NCI-H446 (cell line): ENCODE measurements around the gene KRTAP19-3.
"Not testable (repeated sequence)": the region's sequence is repeated elsewhere in the genome, so short reads cannot be mapped to it uniquely, and the experiment has no call there.

Experiments used
- DNase-seq, 2 experiments: peaks; one replicate each; lab custom pipeline; 2025; lab: John Stamatoyannopoulos, UW

Gene KRTAP19-3

GRCh38 chr21:30491963-30492428 is at the start of gene KRTAP19-3:
TSS of gene KRTAP19-3 (minus strand) at chr21:30492013. CDS start at chr21:30491957, 56 bp downstream.
- DNase-seq: no peak

DNA sequence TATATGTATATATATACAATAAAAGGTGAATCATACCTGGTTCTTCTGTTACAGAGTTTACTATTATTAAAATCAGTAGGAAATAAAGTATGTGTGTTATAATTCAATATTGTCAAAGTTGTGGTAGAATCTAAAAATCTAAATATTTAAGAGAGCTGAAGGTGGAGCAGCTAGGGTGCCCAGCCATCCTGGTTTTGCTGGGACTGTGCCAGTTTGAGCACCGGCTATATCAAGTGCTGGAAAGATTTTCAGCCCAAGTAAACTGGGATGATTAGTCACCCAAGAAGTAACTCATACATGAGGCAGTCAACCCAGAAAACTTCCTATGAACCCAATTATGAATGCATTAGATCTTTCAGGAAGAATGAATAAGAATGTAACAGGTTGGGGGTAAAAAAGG is 27.1 kb upstream of the KRTAP19-3 start:
- DNase-seq: no peak

DNA sequence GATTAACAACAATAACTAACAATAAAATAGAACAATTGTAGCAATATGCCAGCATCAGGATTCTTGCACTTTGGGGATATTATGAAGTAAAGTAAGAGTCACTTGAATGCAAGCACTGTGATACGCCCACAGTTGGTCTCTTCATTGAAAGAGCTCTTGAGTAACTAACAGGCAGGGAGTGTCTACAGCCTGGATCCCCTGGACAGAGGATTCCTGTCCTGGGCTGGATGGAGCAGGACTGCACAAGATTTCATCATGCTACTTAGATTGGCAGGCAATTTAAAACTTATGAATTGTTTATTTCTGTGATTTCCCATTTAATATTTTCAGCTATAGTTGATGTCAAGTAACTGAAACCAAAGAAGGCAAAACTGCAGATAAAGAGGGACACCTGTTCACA is 23.9 kb upstream of the KRTAP19-3 start:
- no peak for DNase-seq

DNA sequence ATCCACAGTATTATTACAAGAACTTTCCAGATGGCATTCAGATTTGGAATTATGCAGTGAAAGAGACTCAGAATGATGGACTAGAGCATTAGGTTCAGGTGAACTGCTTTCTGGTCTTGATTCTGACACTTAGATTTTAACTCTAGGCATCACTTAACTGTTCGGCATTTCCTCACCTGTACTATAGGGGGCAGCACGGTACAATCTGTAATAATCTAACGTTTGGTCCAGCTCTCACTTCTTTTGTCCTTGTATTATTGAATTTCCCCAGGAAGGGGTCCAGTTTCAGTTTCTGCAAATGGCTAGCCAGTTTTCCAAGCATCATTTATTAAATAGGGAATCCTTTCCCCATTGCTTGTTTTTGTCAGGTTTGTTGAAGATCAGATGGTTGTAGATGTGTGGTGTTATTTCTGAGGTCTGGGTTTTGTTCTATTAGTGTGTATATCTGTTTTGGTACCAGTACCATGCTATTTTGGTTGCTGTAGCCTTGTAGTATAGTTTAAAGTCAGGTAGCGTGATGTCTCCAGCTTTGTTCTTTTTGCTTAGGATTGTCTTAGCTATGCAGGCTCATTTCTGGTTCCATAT is 13.9 kb upstream of the KRTAP19-3 start:
- DNase-seq: not testable (repeated sequence)

- DNase-seq: no peak
Observed at GRCh38 chr21:30502041-30502440, 10.2 kb upstream of the KRTAP19-3 start, which contains the start of gene KRTAP19-5. TSS of gene KRTAP19-5 (minus strand) at chr21:30502141. CDS start at chr21:30502090, 51 bp downstream.

DNA sequence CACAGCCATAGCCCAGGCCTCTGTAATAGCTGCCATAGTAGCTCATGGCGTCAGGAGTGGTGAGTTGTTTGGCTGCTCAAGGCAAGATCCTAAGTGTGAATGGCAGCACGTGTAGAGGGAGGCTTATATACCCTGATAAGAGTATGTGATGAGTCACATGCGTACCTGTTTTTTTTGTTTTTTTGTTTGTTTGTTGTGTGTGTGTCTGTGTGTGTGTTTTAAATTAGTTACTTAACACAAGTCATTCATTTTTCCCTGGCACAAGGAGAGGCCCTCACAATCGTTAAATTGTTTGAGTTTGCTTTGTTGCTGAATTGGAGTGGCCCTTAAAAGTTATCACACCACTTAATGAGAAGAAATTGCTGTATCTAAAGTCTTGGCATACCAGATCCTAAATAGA is 5.3 kb upstream of the KRTAP19-3 start, which contains the start of gene KRTAP19-4:
KRTAP19-4 (minus strand) TSS at position 101 of the 400 bp plus-strand sequence; CDS start at position 46, 55 bp downstream.
- DNase-seq: no peak

GRCh38 chr21:30487336-30487735 is 4.5 kb downstream of the KRTAP19-3 start, which contains the start of gene KRTAP19-2:
TSS of gene KRTAP19-2 (minus strand) at chr21:30487436. CDS start at chr21:30487348, 88 bp downstream.
- no peak for DNase-seq

DNA sequence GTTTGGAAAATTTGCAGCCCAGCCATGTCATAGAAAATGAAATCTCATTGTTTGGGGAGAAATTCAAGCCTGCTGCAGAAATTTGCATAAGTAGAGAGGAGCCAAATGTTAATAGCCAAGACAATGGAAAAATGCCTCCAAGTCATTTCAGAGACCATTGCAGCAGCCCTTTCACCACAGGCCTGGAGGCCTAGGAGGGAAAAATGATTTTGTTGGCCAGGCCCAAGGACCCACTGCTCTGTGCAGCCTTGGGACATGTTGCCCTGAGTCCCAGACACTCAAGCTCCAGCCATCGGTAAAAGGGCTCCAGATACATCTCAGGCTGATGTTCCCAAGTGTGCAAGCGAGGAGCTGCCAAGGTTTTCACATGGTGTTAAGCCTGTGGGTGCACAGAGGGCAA is 5.6 kb downstream of the KRTAP19-3 start:
- no peak for DNase-seq

DNA sequence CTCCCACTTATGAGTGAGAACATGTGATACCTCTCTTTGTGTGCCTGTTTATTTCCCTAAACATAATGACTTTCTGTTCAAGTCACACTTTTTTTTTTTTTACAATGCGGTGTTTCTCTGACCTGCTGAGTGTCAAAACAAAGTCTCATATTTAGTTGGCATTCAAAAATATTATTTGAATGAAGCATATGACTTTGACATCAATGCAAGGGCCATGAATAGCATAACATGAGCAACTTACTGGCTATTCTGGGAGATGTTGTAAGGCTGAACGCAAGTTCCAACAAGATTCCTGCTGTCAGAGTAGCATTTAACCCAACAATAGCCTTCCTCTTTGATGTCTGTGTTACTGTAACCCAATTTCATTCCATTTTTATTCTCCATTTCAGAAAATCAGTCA is 9.7 kb downstream of the KRTAP19-3 start:
- DNase-seq: no peak

DNA sequence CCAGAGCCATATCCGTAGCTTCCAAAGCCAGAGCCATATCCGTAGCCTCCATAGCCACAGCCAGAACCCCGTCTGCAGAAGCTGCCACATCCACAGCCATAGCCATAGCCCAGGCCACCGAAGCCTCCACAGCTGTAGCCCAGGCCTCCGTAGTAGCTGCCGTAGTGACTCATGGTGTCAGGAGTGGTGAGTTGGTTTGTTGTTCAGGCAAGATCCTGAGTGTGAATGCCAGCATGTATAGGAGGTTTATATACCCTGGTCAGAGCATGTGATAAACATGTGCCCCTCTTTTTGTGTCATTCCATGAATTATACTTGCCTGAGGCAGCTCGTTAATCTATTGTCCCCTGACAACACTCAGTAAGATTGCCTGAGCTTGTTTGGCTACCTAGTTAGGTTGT is 11.7 kb downstream of the KRTAP19-3 start, which contains the start of gene KRTAP19-1:
KRTAP19-1 (minus strand) TSS at position 223 of the 400 bp plus-strand sequence; CDS start at position 173, 50 bp downstream.
- DNase-seq: no peak

GRCh38 chr21:30479259-30479658 is 12.6 kb downstream of the KRTAP19-3 start:
- no peak for DNase-seq

GRCh38 chr21:30478004-30478403 is 13.8 kb downstream of the KRTAP19-3 start:
- no peak for DNase-seq

GRCh38 chr21:30468900-30469714 is 22.7 kb downstream of the KRTAP19-3 start:
- no peak for DNase-seq

GRCh38 chr21:30463713-30464112 is 28.1 kb downstream of the KRTAP19-3 start:
- peak in 1 of 2 experiments; percentile 44 for DNase-seq

GRCh38 chr21:30448514-30448913 is 43.3 kb downstream of the KRTAP19-3 start:
- DNase-seq: no peak

DNA sequence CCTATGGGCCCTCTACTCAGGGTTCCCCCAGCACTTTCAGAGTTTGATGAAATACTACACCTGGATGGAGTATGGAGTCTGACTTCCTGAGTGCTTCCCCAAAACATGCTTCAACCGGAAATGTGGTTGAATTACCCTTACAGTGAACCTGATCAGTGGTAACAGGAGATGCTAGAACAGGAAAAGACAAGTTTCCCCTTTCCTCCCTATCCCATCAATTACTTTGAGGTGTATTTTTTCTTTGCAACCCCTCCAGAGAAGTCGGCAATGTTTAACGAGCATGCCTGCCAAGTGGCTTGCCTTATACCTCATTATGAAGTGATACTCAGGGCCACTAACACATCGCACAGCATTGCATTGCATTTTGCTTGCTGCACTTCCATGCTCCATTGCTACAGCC is 44.8 kb downstream of the KRTAP19-3 start:
- DNase-seq: no peak

- DNase-seq: peak in 1 of 2 experiments; percentile 7
Observed at GRCh38 chr21:30444204-30444603, 47.6 kb downstream of the KRTAP19-3 start.

DNA sequence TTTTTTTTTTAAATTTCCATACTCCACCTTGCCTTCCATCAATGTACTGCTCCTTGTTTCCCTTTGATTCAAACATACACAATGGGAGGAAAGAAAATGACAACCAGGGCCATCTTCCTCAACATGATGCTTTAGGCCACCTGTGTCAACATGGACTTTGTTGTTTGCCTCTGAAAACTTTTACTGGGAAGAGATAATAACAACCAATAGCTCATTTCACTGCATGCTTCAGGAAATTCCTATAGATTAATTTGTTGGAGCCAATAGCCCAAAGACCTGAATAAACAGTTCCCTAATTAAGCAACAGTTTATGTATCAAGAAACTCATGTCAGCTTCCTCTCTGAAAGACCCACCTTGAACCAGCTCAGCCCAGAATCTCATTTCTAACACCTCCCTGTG is 48.6 kb downstream of the KRTAP19-3 start:
- DNase-seq: no peak
